HG02588 (cell line): ENCODE results near the gene METTL25B.
A peak's percentile ranks its signal among the peaks of the same experiment; 100 is the strongest.

Experiments
- ATAC-seq: cut with Tn5 transposase; IDR thresholded peaks from one replicate; pipeline ENCODE4 v1.9.1; 2021; ENCODE audit warnings: mild to moderate bottlenecking, moderate library complexity; ENCODE audit not compliant: unreplicated experiment

METTL25B gene

DNA sequence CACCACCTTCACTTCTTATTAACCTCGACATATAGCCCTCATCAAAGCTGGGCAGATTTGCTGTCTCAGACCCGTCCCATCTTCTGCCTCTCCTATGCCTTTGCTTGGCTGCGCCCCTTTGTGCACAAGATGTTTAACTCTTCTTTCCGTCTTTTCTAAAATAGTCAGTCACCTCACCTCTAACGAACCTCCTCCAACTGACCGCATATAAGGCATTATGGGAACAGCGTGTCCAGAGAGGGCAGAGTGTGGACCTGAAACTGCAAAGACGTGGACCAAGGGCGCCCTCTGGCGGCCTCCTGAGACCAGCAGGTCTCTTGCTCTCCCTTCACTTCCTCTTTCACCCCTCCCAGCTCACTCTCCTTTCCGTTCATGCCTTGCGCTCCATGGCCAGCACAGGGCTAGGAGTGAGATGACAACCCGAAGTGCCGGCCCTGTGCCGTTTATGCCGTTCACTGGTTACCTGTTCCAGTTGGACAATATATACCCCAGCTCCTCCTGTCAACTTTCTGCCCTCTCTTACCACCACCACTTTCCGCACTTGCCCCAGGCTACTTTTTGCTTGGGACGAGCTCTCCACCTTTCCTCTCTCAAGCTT, 2.5 kb upstream of the METTL25B start:
- peak; percentile 33 for ATAC-seq

DNA sequence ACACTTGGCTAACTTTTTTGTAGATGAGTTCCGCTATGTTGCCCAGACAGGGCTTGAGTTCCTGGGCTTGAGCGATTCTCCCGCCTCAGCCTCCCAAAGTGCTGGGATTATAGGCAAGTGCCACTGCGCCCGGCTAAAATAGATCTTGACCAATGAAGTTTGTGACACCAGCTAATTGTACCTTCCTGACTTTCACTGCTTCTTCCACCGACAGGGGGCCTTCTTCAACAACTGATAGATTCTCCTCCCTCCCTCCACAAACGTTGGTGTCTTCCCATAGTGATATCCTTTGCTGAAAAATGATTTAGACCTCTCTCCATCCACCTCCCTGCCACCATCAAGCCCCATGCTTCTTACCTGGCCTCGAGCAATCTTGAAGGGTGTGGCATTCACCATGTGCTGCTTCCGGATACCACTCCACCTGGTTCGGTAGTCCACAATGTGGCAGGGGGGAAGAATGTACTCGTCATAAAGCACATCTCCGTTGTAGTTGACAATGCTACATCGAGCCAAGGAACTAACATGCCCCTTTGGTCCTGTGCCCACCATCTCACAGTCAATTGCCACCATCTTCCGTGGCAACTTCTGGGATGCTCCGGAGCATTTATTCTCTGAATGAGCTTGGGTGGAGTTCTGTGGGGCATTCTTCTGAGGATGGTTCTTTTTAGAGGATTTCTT, 1.6 kb upstream of the METTL25B start:
- no peak for ATAC-seq

DNA sequence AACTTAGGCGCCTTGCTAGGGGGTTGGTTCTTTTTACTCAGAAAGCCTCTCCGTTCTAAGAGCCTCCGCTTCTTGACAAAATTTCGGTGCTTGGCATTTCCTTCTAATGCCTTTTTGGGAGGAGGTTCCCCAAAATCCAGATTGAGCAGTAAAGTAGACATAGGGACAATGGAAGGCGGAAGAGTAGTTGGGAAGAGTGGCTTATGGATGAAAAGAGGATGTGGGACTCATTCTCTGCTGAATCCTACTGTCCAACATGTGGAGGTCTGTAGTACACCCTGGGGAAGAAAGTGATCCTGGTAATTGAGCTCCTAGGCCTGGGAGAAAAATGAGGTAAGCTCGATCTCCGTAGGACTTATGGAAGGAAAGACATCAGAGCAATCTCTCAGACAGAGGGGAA, 777 bp upstream of the METTL25B start:
- ATAC-seq, result no peak

DNA sequence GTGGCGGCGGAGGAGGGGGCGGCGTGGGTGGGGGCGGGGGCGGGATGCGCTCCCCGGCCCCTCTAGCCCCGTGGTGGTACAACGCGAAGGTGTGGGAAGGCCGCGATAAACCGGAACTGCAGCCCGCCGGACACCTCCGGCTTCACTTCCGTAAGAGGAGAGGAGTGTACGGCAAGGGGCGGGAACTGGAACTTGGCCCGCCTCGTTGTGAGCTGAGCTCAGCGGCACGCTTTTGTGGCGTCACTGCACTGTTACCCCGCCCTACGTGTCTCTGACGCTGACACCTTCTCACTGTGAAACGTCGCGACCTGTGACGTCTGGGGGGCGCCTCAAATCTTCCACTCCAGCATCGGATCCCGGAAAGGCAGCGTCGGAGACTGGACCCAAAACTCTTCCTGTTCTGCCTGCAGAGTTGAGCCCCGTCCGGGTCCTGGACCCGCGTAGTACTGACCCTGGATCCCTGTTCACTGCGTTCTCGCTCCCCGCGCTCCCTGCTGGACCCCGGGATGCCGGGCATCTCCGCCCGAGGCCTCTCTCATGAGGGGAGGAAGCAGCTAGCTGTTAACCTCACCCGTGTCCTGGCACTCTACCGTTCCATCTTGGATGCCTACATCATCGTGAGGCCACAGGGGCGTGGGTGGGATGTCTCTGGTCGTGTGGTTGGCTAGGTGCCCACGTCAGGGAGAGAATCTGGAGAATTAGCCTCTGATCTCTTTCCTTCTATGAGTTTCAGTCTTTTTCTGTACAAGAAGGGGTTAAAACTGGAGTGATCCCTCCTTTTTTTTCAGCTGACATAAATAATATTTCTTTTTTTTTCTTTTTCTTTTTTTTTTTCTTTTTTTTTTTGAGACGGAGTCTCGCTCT, 562 bp downstream of the METTL25B start, which contains the start of gene ISG20L2:
TSS of gene ISG20L2 (minus strand) at position 168 of the 864 bp plus-strand sequence. CDS start 1,114 bp downstream, outside the sequence.
- ATAC-seq, result peak; percentile 87

DNA sequence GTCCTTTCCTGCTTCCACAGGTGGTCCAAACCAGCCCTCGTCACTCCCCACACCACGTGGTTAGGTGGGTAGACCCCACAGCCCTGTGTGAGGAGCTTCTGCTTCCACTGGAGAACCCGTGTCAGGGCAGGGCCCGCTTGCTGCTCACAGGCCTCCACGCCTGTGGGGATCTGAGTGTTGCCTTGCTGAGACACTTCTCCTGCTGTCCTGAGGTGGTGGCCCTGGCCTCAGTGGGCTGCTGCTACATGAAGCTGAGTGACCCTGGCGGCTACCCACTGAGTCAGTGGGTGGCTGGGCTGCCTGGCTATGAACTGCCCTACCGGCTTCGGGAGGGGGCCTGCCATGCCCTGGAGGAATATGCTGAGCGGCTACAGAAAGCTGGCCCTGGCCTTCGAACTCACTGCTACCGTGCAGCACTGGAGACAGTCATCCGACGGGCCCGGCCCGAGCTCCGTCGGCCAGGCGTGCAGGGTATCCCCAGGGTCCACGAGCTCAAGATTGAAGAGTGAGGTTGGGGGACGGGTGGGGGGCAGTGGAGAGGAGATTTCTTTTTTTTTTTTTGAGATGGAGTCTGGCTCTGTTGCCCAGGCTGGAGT, 5.8 kb downstream of the METTL25B start:
- no peak for ATAC-seq

DNA sequence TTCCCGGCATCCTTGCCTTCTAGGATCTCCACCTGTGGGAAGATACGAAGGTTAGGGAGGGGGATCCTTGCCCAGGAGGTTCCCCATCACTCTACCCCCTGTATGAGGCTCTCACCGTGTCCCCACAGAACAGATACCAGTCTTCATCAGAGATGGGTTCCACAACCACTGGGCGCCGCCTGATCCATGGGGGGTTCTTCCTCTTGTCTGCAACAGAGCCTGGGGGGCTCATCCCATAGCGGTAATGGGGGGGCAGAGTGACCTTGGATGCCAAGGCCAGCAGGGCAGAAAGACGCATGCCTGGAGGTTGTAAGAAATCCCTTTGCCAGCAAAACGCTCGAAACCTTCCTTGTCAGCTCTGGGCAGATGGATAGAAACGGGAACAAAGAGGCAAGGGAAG, 10.1 kb downstream of the METTL25B start:
- ATAC-seq, result no peak

DNA sequence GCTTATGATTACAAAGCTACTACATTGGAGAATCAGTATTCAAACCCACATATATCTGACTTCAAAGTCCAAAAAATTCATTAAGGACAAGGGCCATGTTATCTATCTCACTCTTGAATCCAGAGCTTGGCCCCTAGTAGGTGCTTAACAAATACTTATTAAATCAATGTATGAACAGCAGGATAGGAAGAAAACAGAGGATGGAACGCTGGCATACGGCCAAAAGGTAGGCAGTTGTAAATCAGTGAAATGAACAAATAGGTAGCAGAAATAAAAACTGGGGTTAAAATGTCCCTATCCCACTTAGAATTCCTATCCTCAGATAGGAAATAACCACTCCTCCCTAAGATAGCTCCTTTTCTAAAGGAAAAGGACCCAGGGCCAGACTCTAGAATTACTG, 10.6 kb downstream of the METTL25B start:
- no peak for ATAC-seq

DNA sequence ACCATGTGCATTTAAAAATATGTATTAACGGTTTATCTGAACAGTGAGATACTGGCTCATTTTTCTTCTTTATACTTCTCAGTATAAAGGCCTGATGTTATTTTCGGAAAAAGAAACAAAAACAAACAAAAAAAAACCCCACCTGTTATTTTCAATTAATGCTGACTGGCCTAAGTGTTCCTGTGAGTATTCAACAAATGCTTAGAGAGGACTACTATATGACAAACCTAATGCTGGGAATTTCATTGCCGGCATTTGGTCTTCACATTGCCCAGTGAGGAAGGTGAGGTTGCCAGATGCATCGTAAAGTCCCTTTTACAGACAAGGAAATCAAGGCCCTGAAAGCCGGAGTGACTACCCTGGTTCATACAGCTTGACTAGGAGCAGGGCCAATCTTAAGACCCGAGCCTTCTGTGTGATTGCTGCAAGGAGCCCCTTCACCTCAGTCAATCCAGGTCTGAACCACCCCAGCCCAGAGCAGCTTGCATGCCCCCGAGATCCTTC, 12.0 kb downstream of the METTL25B start:
- ATAC-seq, result no peak

DNA sequence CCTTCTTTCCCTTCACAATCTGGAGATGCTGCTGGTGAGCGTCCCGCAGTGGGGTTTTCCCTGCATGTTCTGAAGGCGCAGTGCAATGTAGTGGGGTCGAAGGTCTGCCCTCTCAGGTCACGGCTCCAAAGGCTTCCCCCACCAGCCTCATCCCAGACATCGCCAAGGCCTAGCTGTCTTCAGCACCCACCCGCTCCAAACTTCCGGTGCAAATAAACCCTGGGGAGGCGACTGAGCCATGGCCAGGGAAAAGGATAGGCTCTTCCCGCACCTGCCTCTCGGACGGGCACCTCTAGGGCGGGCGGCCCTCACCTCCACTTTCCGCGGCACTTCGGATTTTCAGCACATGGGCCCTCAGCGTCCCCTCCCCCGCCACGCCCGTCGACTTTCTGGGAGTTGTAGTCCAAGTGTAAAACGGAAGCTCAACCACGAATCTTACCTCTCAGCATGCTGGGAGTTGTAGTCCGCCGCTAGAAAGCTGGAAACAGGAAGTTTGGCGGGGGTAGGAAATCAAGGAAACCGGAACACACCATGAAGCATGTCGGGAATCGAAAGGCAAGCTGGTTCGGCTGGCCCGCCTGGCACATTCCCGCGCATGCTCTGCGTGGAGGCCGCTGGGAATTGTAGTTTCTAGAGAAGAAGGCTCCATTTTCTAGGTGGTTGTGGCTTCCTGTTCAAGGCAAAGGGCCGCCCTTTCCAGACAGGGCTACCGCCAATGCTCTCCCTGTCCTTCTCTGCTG, 12.6 kb downstream of the METTL25B start, which contains the start of gene MRPL24:
TSS of gene MRPL24 (minus strand) at position 348 of the 740 bp plus-strand sequence. CDS start 2,384 bp downstream, outside the sequence.
- peak; percentile 74 for ATAC-seq

DNA sequence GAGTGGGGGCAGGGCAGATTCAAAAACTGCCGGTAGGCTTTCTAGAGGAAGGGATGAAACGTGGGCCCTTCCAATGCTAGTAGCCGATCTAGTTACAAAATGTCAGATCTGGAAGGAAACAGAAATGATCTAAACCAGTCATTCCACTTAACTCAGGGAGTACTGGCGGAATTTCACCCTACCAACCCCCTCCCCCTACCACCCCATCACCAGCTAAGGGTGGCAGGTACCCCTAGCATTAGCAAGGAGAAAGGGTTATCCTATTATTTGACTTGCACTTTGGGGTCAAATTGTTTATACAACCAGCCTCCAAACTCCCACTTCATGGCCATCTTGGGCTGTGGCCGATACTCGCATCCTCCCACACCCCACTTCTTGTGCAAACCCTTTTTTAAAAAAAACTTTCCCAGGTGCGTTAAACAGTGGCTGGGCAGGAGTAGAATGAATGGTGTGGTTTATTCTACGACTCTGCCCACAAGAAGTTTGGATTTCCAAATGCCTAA, 13.3 kb downstream of the METTL25B start:
- no peak for ATAC-seq

DNA sequence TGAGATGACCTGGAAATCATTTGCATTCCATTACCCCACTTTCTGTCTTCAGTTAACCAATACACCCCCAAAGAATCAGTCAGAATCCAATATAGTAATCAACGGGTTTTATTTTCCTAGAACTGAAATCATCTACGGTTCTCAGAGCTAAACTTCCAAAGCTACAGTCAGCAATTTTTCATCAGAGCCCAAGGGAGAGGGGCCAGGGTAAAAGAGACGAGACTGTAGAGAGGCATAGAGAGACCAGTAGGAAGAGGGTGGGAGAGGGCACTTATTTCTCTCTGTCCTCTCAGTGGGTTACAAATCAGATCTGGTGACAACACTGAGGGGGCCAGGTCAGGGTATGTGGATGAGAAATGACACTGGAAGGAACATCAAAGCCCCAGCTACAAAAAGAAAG, 13.7 kb downstream of the METTL25B start:
- no peak for ATAC-seq

DNA sequence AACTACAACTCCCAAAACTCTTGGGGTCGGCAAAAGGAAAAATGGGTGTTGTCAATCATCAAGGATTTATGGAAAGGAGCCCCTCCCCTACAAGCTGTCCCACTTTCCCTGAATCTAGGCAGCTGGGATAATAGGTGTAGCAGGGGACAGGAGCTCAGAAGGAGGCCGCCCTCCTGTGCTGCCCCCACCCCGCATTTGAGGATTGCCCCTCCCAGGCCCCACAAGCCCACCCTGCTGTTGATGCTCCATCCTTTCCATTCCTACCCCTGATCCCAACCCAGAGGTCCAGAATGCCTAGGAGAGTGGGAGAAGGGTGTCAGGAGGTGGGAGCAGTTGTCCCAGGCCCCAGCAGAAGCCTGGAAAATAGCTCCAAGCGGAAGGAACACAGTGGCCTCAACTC, 14.5 kb downstream of the METTL25B start:
- ATAC-seq, result no peak

DNA sequence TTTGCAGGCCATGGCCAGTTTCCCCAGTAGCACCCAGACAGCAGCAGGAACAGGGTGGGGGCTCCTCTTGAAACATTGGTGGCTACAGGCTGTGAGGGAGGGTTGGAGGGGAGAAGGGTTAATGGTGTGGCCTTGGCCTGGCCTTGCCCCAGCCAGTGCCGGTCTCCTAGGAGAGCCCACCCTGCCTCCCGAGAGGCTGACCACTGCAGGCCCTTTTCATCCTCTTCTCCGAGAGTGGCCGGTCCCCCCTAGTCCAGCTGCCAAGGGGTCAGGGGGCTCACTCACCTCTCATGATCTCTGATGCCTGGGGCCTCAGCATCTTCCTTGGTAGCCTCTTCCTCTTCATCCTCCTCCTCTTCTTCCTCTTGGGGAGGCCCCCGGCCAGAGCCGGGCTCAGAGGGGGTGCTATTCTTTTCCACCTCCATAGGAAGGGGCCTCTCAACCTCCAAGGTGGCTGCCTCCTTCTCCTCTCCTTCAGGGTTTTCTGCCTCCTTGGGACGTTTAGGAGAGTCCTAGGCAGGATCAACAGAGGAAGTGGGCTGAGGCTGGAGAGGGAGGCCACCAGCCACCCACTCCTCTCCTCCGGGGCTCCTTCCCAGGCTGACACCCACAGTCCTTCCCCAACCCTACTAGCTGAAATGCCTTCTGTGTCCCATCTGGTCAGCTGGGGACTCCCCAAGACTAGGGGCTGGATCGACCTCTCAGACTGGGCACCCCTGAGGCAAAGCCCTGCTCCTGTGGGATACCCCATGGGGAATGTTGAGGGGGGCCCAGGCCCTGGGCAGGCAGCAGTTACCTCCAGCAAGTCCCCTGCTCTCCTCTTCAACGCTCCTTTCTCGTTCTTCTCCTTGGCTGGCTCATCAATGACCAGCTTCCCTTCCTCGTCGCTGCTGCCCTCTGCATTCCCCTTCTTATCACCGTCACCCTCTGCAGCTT, 15.4 kb downstream of the METTL25B start:
- ATAC-seq, result no peak

DNA sequence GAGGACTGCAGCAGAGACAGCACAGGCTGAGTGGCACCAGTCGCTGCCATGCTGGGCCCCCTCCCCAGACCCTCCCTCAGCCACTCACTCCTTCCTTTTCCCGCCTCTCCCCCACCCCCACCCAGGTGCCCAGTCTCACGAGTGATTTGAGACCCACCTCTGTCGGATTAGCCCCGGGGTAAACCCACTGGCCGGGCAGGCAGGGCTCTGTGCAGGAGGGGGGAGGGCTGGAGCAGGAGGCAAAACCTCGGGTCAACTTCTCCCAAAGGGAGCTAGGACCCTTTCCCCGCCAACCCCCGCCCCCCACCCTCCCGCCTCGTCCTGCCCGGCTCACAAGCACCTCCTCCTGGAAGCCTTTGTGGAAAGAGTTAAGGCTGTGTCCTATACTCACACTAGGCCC, 16.1 kb downstream of the METTL25B start:
- ATAC-seq, result no peak

DNA sequence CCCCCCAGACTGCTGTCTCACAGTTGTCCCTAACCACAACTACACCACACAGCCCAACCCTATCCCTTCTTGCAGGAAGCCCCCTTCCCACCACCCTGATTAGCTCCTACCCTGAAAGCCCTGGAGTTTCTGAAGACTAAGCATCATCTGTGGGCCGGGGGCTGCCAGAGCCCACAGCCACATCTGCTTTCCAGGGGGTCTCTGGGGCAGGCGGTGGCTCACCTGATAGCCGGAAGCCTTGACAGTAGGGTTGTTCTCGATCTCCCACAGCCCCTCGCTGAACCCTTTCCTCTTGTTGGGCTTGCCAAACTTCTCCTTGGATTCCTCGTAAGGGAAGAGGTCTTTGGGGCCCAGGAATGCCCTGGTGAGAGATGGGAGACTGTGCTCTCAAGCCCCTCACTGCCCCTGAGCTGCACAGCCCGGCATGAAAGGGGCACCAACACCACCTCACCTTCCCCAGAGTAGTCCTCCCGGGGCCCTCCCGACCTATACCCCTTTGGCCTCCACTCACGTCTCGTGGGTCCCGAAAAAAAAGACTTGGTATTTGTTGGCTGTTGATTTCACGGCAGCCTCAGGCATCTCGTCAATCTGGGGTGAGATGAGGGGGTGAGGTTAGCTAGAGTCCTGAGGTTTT, 16.6 kb downstream of the METTL25B start:
- no peak for ATAC-seq

DNA sequence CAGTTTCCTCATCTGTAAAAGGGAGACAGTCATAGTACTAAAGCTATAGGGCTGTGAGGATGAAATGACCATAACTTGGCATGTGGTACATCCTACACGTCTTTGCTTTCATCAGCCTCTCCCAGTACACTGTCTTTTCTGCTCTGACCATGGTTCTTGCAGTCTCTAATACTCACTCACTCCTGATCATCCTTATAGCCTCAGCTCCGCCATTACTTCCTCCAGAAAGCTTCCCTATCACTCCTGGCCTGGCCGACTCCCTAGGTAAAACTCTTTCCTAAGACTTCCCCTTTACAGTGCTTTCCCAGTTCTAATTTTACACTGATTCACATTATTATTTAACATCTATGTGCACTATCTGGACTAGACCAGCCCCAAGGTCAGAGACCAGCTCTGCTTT, 17.6 kb downstream of the METTL25B start:
- no peak for ATAC-seq

DNA sequence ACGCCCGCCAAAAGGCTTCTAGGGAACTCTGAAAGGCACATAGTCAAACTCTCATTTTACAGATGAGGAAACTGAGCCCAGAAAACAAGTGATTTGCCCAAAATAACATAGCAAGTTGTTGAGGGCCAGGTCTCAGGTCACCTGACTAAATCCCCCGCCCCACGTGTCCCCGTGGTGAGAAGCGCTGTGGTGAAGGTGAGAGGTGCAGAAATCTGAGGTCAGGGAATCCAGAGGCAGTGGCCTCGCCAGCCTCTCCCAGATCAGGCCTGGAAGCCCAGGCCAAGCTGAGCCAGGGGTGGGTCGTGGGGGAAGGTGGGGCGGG, 18.1 kb downstream of the METTL25B start:
- no peak for ATAC-seq

DNA sequence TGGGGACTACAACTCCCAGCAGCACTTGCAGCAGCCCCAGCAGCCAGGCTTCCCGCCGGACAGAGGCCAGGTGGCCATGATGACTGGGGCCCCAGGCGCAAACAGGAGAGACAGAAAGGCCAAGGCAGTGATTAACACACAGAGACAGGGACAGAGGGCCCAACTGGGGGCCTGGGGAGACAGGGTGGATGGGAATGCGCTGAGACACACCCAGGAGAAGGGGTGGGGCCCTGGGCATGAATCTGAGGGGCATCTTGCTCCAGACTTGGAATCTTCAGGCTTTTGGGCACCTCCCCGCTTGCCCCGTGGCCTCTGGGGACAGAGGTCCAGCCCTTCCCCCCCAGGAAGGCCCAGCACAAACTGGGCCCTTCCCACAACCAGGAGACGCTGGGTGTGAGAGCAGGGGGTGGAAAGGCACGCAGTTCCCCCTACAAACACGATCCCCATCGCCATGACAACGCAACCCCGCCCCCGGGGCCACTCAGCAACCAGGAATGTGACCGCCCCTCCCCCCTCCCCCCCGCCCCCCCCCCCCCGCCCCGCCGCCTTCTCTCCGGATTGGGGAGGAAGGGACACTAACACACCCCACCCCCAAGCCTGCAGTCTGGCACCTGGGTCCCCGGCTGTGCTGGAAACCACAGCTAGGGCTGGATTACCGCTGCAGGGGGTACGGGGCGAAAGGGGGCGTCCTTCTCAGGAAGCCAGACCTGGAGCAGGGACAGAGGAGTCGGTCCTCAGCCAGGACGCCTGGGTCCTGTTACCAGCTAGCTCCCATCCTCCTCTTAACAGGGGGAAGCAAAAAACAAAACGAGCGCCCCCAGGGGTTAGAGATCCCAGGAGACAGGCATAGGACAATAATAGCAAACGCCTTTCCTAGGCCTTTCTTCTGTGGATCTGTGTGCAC, 18.7 kb downstream of the METTL25B start:
- ATAC-seq, result no peak
